ENCODE measurements around the gene GPATCH3. TPM values are rescaled to one million over a fixed set of nuclear protein-coding genes. Genes with fewer than 3 reads are reported as not detected.
"Not testable (repeated sequence)": the region's sequence is repeated elsewhere in the genome, so short reads cannot be mapped to it uniquely, and the experiment has no call there.

GPATCH3 gene
- polyA plus RNA-seq, 1 donor: 14.8 TPM

DNA sequence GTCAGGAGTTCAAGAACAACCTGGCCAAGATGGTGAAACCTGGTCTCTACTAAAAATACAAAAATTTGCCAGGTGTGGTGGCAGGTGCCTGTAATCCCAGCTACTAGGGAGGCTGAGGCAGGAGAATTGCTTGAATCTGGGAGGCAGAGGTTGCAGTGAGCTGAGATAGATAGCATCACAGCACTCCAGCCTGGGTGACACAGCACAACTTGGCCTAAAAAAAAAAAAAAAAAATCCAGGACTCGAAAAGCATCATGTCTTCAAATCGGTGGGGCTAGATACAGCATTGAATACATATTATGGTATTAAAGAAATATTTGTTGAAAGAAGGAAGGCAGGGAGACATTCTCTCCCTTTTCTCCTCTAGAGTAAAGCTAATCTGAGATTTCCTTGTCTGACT is 27.2 kb downstream of the GPATCH3 start:
- DNase-seq: not testable (repeated sequence)

GRCh38 chr1:26864610-26865480 is 35.4 kb downstream of the GPATCH3 start:
- peak; percentile 96 for DNase-seq

DNA sequence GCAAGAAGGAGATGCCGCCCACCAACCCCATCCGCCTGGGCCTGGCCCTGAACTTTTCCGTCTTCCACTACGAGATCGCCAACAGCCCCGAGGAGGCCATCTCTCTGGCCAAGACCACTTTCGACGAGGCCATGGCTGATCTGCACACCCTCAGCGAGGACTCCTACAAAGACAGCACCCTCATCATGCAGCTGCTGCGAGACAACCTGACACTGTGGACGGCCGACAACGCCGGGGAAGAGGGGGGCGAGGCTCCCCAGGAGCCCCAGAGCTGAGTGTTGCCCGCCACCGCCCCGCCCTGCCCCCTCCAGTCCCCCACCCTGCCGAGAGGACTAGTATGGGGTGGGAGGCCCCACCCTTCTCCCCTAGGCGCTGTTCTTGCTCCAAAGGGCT is 36.6 kb downstream of the GPATCH3 start:
- DNase-seq: no peak

DNA sequence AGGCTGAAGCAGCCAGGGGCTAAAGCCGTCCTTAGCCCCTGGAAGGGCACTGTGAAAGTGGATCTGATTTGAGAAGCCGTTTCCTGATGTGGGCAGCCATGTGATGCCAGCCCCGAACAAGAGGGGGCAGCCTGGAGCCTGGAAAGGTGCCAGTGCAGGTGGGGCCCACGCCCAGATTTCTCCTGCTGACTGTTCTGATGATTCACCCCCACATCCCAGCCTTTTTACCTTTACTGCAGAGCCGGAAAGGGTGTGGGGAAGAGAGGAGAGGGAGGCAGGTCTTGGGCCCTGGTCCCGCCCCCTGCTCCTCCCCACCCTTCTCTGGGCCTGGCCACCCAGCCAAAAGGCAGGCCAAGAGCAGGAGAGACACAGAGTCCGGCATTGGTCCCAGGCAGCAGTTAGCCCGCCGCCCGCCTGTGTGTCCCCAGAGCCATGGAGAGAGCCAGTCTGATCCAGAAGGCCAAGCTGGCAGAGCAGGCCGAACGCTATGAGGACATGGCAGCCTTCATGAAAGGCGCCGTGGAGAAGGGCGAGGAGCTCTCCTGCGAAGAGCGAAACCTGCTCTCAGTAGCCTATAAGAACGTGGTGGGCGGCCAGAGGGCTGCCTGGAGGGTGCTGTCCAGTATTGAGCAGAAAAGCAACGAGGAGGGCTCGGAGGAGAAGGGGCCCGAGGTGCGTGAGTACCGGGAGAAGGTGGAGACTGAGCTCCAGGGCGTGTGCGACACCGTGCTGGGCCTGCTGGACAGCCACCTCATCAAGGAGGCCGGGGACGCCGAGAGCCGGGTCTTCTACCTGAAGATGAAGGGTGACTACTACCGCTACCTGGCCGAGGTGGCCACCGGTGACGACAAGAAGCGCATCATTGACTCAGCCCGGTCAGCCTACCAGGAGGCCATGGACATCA is 37.2 kb downstream of the GPATCH3 start, which contains the start of gene SFN:
Gene SFN (plus strand): TSS at position 369 of the 904 bp plus-strand sequence. CDS start 64 bp downstream, at position 433.
- DNase-seq: no peak

GRCh38 chr1:26861889-26862378 is 38.3 kb downstream of the GPATCH3 start:
- no peak for DNase-seq

- DNase-seq: no peak
Observed at GRCh38 chr1:26861286-26861701, 39.0 kb downstream of the GPATCH3 start.

DNA sequence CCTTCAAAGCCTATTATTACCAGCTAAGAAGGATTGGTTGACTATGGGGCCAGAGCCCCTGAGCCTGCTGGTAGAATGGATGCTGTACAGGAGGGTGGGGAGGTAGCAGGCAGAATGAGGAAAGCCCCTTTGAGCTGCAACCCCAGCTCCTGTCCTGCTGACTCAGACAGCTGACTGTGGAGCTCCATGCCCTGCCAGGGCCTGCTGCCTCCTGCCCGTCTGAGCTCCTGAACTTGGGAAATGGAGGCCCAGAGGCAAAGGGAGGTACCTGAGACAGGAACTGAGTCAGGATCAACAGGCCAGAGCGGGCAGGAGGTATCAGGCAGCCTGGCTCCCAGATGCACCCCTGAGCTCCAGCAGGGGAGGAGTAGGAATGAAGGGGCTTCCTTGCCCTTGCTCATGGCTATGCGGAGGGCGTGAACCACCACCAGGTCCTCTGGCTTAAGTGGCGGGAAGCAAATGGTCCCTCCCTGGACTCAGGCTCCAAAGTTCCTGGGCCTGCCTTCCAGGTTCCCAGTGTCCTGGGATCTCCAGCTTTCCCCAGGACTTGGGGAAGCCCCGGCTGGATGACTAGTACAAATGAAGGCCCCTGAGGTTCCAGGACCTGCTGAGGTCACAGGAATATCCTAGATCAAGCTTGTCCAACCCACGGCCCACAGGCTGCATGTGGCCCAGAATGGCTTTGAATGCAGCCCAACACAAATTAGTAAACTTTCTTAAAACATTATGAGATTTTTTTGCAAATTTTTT is 41.2 kb downstream of the GPATCH3 start:
- DNase-seq: no peak

DNA sequence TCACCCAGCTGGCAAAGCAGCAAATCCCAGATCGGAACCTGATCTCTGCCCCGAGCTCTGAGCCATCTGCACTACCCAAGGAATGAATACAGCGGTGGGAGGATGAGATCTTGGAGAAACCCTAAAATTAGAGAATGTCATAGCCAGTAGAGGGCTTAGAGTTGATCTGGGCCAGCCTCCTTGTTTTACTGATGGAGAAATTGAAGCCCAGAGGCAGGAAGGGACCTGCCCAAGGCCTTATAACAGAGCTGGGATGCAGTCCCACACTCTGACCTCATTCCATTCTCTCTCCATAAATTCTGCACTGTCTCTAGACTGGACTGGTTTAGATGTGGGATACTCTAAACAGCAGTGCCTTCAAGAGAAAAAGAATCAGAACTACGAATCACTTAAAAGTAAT is 42.1 kb downstream of the GPATCH3 start:
- DNase-seq: no peak

DNA sequence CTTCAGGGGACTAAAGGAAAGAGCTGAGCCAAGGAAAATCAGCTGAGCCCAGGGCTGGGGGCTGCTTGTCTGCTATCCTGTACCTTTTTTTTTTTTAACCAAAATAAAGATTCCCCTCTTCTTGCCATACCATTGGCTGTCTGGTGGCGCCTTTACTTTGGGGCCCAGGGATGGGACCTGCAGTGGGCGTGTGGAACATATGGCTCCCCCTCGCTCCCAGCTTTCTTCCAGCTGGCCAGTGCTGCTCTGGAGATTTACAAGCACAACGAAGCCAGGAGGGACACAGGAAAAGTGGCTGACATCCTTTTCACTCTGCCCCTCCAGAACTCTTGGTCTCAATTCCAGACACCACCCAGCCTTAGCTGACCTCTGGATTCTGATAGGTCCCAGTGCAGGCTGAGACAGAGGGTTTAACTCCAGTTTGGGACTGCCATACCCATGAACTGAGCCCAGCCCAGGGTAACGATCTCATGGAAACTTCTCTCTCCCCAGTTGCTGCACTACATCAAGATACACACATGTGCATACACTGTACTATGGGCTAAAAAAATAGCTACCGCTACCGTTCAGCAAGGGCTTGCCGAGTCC is 42.7 kb downstream of the GPATCH3 start:
- DNase-seq: no peak

GRCh38 chr1:26856604-26857469 is 43.4 kb downstream of the GPATCH3 start:
- DNase-seq: no peak

GRCh38 chr1:26856181-26856580 is 44.1 kb downstream of the GPATCH3 start:
- no peak for DNase-seq

- DNase-seq: no peak
Observed at GRCh38 chr1:26855636-26856035, 44.6 kb downstream of the GPATCH3 start.

DNA sequence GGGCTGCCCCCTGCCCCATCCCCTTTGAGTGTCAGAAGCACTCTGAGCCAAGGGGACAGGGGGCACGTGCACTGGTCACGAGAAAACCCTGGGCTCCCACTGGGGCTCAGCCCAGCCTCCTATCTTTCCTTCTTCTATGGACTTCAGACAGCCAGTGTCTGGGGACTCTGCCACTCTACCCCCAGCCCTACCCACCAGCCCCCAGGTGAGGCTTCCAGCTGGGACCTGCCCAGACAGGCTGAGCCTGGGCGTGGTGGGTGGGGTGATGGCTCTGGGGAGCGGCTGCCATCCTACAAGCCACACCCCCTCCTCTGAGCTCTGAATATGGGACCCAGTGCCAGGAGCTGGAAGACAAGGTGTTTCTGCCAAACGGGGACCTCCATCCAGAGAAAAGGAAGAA is 45.4 kb downstream of the GPATCH3 start:
- no peak for DNase-seq

DNA sequence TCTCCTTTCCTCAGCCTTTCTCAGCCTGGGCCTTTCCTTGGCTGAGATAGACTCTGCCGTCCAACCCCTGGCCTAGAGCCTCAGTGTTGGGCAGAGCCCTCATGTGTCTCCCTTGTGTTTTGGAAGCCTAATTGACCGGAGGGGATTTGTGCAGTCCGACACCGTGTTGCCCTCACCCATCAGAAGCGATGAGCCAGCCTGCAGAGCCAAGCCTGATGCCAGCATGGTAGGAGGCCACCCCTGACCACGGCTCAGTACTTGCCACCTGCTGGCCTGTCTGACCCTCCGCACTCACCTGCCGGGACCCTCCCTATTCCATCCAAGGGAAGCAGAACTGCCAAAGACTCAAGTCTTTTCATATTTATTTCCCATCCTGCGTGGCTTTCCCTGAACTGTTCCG is 46.7 kb downstream of the GPATCH3 start:
- DNase-seq: no peak

DNA sequence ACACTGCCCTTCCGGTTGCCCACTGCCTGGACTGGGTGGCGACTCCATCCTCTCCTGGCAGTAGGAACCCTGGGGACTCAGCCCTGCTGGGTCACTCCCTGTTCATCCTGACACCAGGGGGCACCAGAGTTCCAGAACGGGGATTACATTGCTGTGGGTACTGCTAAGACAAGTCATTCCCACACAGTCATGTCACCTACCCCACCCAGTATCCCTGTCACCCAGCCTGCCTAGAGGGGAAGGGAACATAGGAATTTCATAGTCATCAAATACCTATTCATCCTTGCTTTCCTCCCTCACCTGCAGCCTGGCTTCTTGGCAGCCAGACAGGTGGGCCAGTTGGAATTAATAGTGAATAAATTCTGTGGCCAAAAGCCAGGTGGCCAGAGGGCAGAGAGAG is 47.1 kb downstream of the GPATCH3 start:
- peak; percentile 67 for DNase-seq

GRCh38 chr1:26852701-26853100 is 47.6 kb downstream of the GPATCH3 start:
- no peak for DNase-seq

GRCh38 chr1:26851106-26851684 is 49.1 kb downstream of the GPATCH3 start:
- no peak for DNase-seq

GRCh38 chr1:26848941-26849774 is 51.1 kb downstream of the GPATCH3 start:
- DNase-seq: no peak

- DNase-seq: no peak
Observed at GRCh38 chr1:26848499-26848898, 51.8 kb downstream of the GPATCH3 start.
